HFFc6 (cell line): ENCODE data around the gene L3HYPDH. TPM values are rescaled to one million over a fixed set of nuclear protein-coding genes. Genes with fewer than 3 reads are reported as not detected.
A peak's percentile ranks its signal among the peaks of the same experiment; 100 is the strongest.

Experiments
- DNase-seq: peaks from one replicate; pipeline ENCODE4 v3.0.0-alpha.2; 2018
- H3K27ac Mint-ChIP-seq: 2 replicates; pipeline ENCODE4 v1.8.0; 2020; ENCODE audit warnings: mild to moderate bottlenecking, mixed read lengths
- H3K27me3 Mint-ChIP-seq: 2 replicates; pipeline ENCODE4 v1.8.0; 2021; ENCODE audit warnings: mild to moderate bottlenecking, moderate library complexity, mixed read lengths; ENCODE audit not compliant: insufficient read depth
- H3K36me3 Mint-ChIP-seq: 2 replicates; pipeline ENCODE4 v1.8.0; 2021; ENCODE audit warnings: low read depth, mixed read lengths
- H3K4me1 Mint-ChIP-seq: 2 replicates; pipeline ENCODE4 v1.8.0; 2020; ENCODE audit warnings: low read depth, mixed read lengths
- H3K4me3 Mint-ChIP-seq: 2 replicates; pipeline ENCODE4 v1.8.0; 2020; ENCODE audit warnings: mild to moderate bottlenecking, moderate library complexity, mixed read lengths
- H3K9me3 Mint-ChIP-seq: 2 replicates; pipeline ENCODE4 v1.8.0; 2020; ENCODE audit warnings: mild to moderate bottlenecking, mixed read lengths
- CTCF ChIP-seq: fragments of 200-600 bp; sonication (generic); IDR thresholded peaks from 2 replicates; pipeline ENCODE4 v1.5.0; 2021; ENCODE audit warnings: antibody characterized with exemption, mild to moderate bottlenecking
- long read RNA-seq: library from polyadenylated mRNA; unstranded; transcript quantifications from one replicate; pipeline ENCODE4 v2.0.0, GENCODE V29; 2019
- total RNA-seq, 6 experiments: library from RNA; stranded (reverse); fragmentation: NEBNext Ultra II Directional; extraction: Animal tissue kit (Norgen Biotek cat#: 25700); gene quantifications; 2 replicates in 1 of 6; 3 replicates in 5 of 6; pipeline ENCODE4 v1.2.3, GENCODE V29; 2021

Gene L3HYPDH
- total RNA-seq, result 10 to 100 TPM; 20.6 to 25.7 (median 21.4) TPM
- long read RNA-seq, transcript L3HYPDH-201 (5 exons, 1,527 nt), result major isoform, 12 of 26 reads
- long read RNA-seq, partial matches to known transcripts, result 2 of 26 reads
- long read RNA-seq, other reads (novel, unspliced or antisense), result 11 of 26 reads

GRCh38 chr14:59483819-59484638 is at the start of gene L3HYPDH, which contains the start of gene JKAMP:
TSS of gene L3HYPDH (minus strand) at chr14:59484408. CDS start at chr14:59484316, 92 bp downstream.
TSS of gene JKAMP (plus strand) at chr14:59484517. CDS start at chr14:59484590, 73 bp downstream.
- peaks cover 67% of the 10 kb centered on the region for H3K4me1 Mint-ChIP-seq
- peak within 1 kb of the TSS; percentile 98 for H3K4me3 Mint-ChIP-seq
- peak; percentile 93 for DNase-seq
- H3K9me3 Mint-ChIP-seq, result no peaks in the 10 kb centered on the region
- peak within 1 kb of the TSS; percentile 99 for H3K27ac Mint-ChIP-seq
- H3K27me3 Mint-ChIP-seq, result peaks cover 1% of the 10 kb centered on the region; the same call in 1 of the 2 replicates
- peaks cover 31% of the 10 kb centered on the region for H3K36me3 Mint-ChIP-seq
- TF ChIP-seq CTCF, result peak; percentile 81

GRCh38 chr14:59532419-59532818 is 48.2 kb upstream of the L3HYPDH start:
- no peak overlapping the region for H3K4me3 Mint-ChIP-seq
- H3K9me3 Mint-ChIP-seq, result peaks cover 6% of the 10 kb centered on the region; the same call in 1 of the 2 replicates
- peaks cover 8% of the 10 kb centered on the region for H3K27me3 Mint-ChIP-seq
- H3K4me1 Mint-ChIP-seq, result peaks cover 11% of the 10 kb centered on the region
- no peaks in the 10 kb centered on the region for H3K36me3 Mint-ChIP-seq
- no peak for TF ChIP-seq CTCF
- no peak for DNase-seq
- H3K27ac Mint-ChIP-seq, result no peak overlapping the region

- Mint-ChIP-seq H3K27ac (no peak overlapping the region), H3K4me3 (no peak overlapping the region), H3K27me3 (peaks cover 4% of the 10 kb centered on the region), H3K4me1 (peaks cover 11% of the 10 kb centered on the region), H3K9me3 (peaks cover 6% of the 10 kb centered on the region; the same call in 1 of the 2 replicates), H3K36me3 (no peaks in the 10 kb centered on the region)
- no peak for TF ChIP-seq CTCF
- DNase-seq, result no peak
Measured at GRCh38 chr14:59530349-59530748, 46.1 kb upstream of the L3HYPDH start.

- peaks cover 4% of the 10 kb centered on the region for H3K27me3 Mint-ChIP-seq
- no peak for TF ChIP-seq CTCF
- DNase-seq, result no peak
- H3K4me3 Mint-ChIP-seq, result no peak overlapping the region
- H3K9me3 Mint-ChIP-seq, result peaks cover 6% of the 10 kb centered on the region; the same call in 1 of the 2 replicates
- no peaks in the 10 kb centered on the region for H3K36me3 Mint-ChIP-seq
- no peak overlapping the region for H3K27ac Mint-ChIP-seq
- H3K4me1 Mint-ChIP-seq, result peaks cover 2% of the 10 kb centered on the region
Measured at GRCh38 chr14:59529189-59529588, 45.0 kb upstream of the L3HYPDH start.

- Mint-ChIP-seq H3K4me1 (no peaks in the 10 kb centered on the region), H3K9me3 (peaks cover 4% of the 10 kb centered on the region; the same call in 1 of the 2 replicates), H3K36me3 (no peaks in the 10 kb centered on the region), H3K27me3 (peaks cover 6% of the 10 kb centered on the region), H3K27ac (no peak overlapping the region), H3K4me3 (no peak overlapping the region)
- DNase-seq, result no peak
- no peak for TF ChIP-seq CTCF
Measured at GRCh38 chr14:59520224-59520623, 36.0 kb upstream of the L3HYPDH start.
